Measurements from ENCODE around the gene SSC5D. TPM values are rescaled to one million over a fixed set of nuclear protein-coding genes. Genes with fewer than 3 reads are reported as not detected.
A peak's percentile ranks its signal among the peaks of the same experiment; 100 is the strongest.

The SSC5D gene
- total and polyA plus RNA-seq, 8 donors: 0.60 to 5.3 (median 1.4) TPM

DNA sequence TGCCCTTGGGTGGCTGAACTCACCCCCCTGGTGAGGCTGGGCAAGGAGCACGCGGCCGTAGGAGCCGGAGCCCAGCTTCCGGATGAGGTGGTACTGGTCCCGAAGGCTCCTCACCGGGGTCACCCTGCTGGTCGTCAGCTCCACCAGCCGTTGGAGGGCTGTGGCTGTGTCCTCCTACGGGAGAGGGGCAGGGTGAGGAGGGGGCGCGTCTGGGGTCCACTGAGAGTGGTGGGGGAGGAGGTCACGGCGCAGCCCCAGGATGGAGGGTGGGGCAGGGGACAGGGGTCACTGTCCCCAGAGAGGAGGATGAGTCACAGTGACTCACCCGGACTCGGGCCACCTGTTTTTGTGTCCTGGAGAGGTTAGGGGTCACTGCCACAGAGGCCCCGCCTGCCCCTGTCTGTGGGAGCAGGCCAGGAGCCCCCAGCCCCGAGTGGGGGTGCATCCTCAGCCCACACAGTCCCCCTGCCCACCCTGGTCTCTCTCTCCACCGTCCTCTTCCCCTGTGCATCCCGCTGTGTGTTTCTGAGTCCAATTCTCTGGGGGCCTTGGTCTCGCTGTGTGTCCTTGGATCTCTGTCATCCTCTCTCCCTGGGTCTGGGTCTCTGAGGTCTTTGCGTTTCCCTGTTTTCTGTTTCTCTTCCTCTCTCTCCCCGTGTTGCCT, 56.7 kb downstream of the SSC5D start:
- Histone ChIP-seq H3K27me3 (peaks cover 0 to 9% (median 0%) of the 10 kb centered on the region in 4 donors), H3K27ac (no peak overlapping the region), H3K9me3 (no peaks in the 10 kb centered on the region), H3K4me1 (peaks cover 0 to 3% (median 0%) of the 10 kb centered on the region in 3 donors), H3K4me3 (no peak overlapping the region), H3K36me3 (no peaks in the 10 kb centered on the region)
- no peak for ATAC-seq
- no peak for DNase-seq
- TF ChIP-seq, protein P1, sequence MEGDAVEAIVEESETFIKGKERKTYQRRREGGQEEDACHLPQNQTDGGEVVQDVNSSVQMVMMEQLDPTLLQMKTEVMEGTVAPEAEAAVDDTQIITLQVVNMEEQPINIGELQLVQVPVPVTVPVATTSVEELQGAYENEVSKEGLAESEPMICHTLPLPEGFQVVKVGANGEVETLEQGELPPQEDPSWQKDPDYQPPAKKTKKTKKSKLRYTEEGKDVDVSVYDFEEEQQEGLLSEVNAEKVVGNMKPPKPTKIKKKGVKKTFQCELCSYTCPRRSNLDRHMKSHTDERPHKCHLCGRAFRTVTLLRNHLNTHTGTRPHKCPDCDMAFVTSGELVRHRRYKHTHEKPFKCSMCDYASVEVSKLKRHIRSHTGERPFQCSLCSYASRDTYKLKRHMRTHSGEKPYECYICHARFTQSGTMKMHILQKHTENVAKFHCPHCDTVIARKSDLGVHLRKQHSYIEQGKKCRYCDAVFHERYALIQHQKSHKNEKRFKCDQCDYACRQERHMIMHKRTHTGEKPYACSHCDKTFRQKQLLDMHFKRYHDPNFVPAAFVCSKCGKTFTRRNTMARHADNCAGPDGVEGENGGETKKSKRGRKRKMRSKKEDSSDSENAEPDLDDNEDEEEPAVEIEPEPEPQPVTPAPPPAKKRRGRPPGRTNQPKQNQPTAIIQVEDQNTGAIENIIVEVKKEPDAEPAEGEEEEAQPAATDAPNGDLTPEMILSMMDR (IDR thresholded peaks at IDR 0.05): no peak
- 49 to 54% methylated on average over 17 to 23 of the region's 23 CpGs for WGBS, 2 donors
- intact Hi-C loops (cut with DNase I): no loop called here
- no peak for FAIRE-seq

DNA sequence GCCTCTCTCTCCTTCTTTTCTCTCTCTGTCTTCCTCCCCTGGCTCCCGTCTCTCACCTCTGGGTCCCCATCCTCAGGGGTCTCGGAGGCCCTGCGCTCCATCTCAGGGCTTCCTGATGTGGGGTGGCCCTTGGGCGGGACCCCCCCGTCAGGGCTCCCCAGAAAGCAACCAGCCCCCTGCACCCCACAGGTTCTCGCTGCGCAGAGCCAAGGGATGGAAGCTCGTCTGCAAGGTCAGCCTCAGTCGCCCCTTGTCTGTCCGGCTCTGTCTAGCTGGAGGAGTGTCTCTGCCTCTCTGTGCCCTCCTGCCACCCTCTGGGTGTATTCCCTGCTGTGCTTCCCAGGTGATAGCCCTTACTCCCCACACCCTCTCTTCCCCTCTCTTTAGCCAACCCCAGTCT, 57.2 kb downstream of the SSC5D start, which contains the start of gene SBK3:
Gene SBK3, minus strand, starts transcription at position 101 of the 400 bp plus-strand sequence. Its CDS starts 0 bp downstream, at position 101.
- FAIRE-seq (no peak), ATAC-seq (no peak), DNase-seq (no peak)
- no peaks in the 10 kb centered on the region for H3K9me3 ChIP-seq
- 50 to 54% methylated on average over 10 of the region's 10 CpGs for WGBS, 2 donors
- no peak within 1 kb of the TSS for H3K4me3 ChIP-seq
- H3K27ac ChIP-seq: no peak within 1 kb of the TSS
- TF ChIP-seq, protein P1 (IDR thresholded peaks at IDR 0.05): no peak
- peaks cover 0 to 9% (median 0%) of the 10 kb centered on the region in 4 donors for H3K27me3 ChIP-seq
- peaks cover 0 to 4% (median 0%) of the 10 kb centered on the region in 3 donors for H3K4me1 ChIP-seq
- H3K36me3 ChIP-seq: no peaks in the 10 kb centered on the region
- intact Hi-C loops (cut with DNase I): no loop called here

DNA sequence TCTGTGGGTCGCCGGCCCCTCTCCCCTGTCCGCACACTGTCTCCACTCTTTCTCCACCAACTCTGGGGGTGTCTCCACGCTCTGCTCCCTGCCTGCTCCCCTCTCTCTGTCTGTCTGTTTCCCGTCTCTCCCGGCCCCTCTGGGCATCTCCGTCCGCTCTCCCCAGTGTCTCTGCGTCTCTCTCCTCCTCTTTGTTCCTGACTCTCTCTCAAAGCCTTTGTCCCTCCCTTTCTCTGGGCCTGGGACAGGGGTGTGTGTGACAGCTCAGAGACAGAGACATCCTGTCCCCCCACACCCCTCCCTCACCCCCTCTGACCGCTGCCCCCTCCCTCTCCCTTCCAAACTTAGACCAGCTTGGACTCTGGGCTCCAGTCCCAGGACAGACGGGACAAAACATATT, 57.8 kb downstream of the SSC5D start:
- intact Hi-C loops (cut with DNase I): no loop called here
- TF ChIP-seq, protein P1 (IDR thresholded peaks at IDR 0.05): no peak
- ATAC-seq (no peak), DNase-seq (no peak), FAIRE-seq (no peak)
- Histone ChIP-seq H3K36me3 (no peaks in the 10 kb centered on the region), H3K4me1 (peaks cover 0 to 4% (median 0%) of the 10 kb centered on the region in 3 donors), H3K9me3 (no peaks in the 10 kb centered on the region), H3K27ac (no peak overlapping the region), H3K27me3 (peaks cover 0 to 9% (median 0%) of the 10 kb centered on the region in 4 donors), H3K4me3 (no peak overlapping the region)
- WGBS, 2 donors: 49 to 56% methylated on average over 11 of the region's 11 CpGs

DNA sequence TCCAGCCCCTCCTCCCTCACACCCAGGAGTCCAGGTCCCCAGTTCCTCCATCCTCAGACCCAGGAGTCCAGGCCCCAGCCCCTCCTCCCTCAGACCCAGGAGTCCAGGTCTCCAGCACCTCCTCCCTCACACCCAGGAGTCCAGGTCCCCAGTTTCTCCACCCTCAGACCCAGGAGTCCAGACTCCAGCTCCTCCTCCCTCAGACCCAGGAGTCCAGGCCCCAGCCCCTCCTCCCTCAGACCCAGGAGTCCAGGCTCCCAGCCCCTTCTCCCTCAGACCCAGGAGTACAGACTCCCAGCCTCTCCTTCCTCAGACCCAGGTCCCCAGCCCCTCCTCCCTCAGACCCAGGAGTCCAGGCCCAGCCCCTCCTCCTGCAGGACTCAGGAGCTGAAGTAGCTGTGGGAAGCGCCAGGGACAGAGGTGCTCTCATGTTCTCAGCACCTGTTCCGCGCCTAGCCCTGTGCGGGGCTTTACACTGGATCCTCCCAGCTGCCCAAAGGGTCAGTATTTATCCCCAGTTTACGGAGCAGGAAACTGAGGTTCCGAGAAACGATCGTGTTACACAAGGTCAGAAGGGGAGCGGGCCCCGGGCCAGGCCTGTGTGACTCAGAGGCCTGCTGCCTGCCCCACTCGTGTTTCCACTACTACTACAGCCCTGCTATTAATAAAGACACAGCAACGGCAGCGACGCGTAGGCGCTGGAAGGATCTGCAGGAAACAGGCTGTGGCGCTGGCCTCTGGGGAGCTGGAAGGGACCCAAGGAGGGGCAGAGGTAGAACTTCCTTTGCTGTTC, 58.8 kb downstream of the SSC5D start:
- intact Hi-C loops (cut with DNase I): no loop called here
- Histone ChIP-seq H3K9me3 (no peaks in the 10 kb centered on the region), H3K4me3 (no peak overlapping the region), H3K27me3 (peaks cover 0 to 9% (median 0%) of the 10 kb centered on the region in 4 donors), H3K4me1 (peaks cover 0 to 4% (median 0%) of the 10 kb centered on the region in 3 donors), H3K36me3 (no peaks in the 10 kb centered on the region), H3K27ac (peak overlapping the region in 2 of 4 donors; percentile 50 to 55)
- DNase-seq (peak in 3 of 6 donors; percentile 23 to 45 (median 37)), FAIRE-seq (no peak), ATAC-seq (peak in 3 of 4 donors; percentile 68 to 82 (median 76))
- TF ChIP-seq, protein P1 (IDR thresholded peaks at IDR 0.05): no peak
- 60 to 63% methylated on average over 17 of the region's 17 CpGs for WGBS, 2 donors
